GM12892 (cell line): ENCODE measurements around the gene ABCC9.

Experiments used
- POLR2A ChIP-seq: IDR thresholded peaks from 2 replicates; pipeline ENCODE4 v1.6.1; 2011; ENCODE audit warnings: low read depth, low read length, control low read depth
- POLR2AphosphoS5 ChIP-seq: IDR thresholded peaks from 2 replicates; pipeline ENCODE4 v1.6.1; 2011; ENCODE audit warnings: low read depth, low read length, control low read depth
- TAF1 ChIP-seq: IDR thresholded peaks from 2 replicates; pipeline ENCODE4 v1.6.1; 2011; ENCODE audit warnings: low read depth, mild to moderate bottlenecking, control low read depth, low read length, borderline replicate concordance

DNA sequence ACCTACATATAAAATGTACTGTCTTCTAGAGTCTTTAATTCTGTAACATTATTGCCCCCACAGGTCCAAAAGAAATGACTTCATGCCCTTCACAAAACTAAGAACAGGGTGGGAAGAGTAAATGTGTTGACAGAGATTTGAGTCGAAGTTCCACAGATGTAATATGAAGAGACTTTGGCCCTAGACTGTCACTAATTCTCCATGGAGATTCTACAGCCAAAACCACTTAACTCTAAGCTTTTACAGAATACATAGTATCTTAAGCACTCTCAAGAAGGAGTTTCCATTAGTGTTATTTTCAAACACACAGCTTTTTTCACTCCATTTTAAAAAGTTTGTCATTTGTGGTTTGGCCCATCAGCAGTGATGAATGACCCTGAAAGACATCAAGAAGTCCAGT, 56.3 kb downstream of the ABCC9 start:
- no peak for TF ChIP-seq POLR2A
- TF ChIP-seq POLR2AphosphoS5: no peak
- TF ChIP-seq TAF1: no peak
